Stomach (tissue), 4 donors: ENCODE results near the gene UTP4.

Experiments
- EP300 ChIP-seq: sonication (generic); formaldehyde crosslinking; IDR thresholded peaks from one replicate; pipeline ENCODE4 v1.6.1; 2017; ENCODE audit warnings: antibody characterized with exemption
- POLR2A ChIP-seq, 4 donors: fragments of 450-650 bp; IDR thresholded peaks; one replicate each; pipeline ENCODE4 v1.6.1; 2016; ENCODE audit warnings: antibody characterized with exemption in 4 of 4, control low read depth in 2 of 4, mild to moderate bottlenecking in 1 of 4, moderate library complexity in 1 of 4
- TF ChIP-seq, protein P1 (sequence below), 7 experiments: fragments of 450-650 bp in 4 of 7; fragments of 200-600 bp in 3 of 7; sonication (generic) in 3 of 7; IDR thresholded peaks; one replicate each; pipeline ENCODE4 v1.5.1; 2016 to 2019; ENCODE audit warnings: antibody characterized with exemption in 7 of 7, control low read depth in 2 of 7, mild to moderate bottlenecking in 1 of 7

- TF ChIP-seq, protein P1, sequence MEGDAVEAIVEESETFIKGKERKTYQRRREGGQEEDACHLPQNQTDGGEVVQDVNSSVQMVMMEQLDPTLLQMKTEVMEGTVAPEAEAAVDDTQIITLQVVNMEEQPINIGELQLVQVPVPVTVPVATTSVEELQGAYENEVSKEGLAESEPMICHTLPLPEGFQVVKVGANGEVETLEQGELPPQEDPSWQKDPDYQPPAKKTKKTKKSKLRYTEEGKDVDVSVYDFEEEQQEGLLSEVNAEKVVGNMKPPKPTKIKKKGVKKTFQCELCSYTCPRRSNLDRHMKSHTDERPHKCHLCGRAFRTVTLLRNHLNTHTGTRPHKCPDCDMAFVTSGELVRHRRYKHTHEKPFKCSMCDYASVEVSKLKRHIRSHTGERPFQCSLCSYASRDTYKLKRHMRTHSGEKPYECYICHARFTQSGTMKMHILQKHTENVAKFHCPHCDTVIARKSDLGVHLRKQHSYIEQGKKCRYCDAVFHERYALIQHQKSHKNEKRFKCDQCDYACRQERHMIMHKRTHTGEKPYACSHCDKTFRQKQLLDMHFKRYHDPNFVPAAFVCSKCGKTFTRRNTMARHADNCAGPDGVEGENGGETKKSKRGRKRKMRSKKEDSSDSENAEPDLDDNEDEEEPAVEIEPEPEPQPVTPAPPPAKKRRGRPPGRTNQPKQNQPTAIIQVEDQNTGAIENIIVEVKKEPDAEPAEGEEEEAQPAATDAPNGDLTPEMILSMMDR (IDR thresholded peaks at IDR 0.05) = no peak
- TF ChIP-seq POLR2A (IDR thresholded peaks at IDR 0.05) = no peak
- no peak for TF ChIP-seq EP300
Observed at GRCh38 chr16:69110406-69110805, 22.0 kb upstream of the UTP4 start.
